LNCaP clone FGC (cell line): ENCODE results near the gene TEDC2.
A peak's percentile ranks its signal among the peaks of the same experiment; 100 is the strongest.

Experiments
- DNase-seq: peaks from one replicate; pipeline ENCODE4 v3.0.0-alpha.2; 2011; ENCODE audit warnings: low read depth
- H3K4me3 ChIP-seq: 2 replicates; pipeline ENCODE4 v1.5.1; 2011; ENCODE audit warnings: mild to moderate bottlenecking, low read depth, low read length, control low read depth
- CTCF ChIP-seq: IDR thresholded peaks from 2 replicates; pipeline ENCODE4 v1.5.1; 2012; ENCODE audit warnings: mild to moderate bottlenecking; ENCODE audit not compliant: control insufficient read depth, insufficient read depth; ENCODE audit errors: extremely low read depth

Gene TEDC2

GRCh38 chr16:2465653-2466415 lies 5.9 kb downstream of the TEDC2 start:
- no peak for TF ChIP-seq CTCF
- no peak overlapping the region for H3K4me3 ChIP-seq
- DNase-seq = no peak

GRCh38 chr16:2466667-2467527 lies 7.0 kb downstream of the TEDC2 start:
- TF ChIP-seq CTCF = no peak
- DNase-seq = no peak
- no peak overlapping the region for H3K4me3 ChIP-seq

- no peak for DNase-seq
- TF ChIP-seq CTCF = no peak
- peak overlapping the region; percentile 42 for H3K4me3 ChIP-seq
Observed at GRCh38 chr16:2467528-2468232, 7.8 kb downstream of the TEDC2 start.

GRCh38 chr16:2468233-2468724 lies 8.4 kb downstream of the TEDC2 start:
- no peak for DNase-seq
- no peak for TF ChIP-seq CTCF
- peak overlapping the region; percentile 42 for H3K4me3 ChIP-seq

GRCh38 chr16:2468725-2469398 lies 9.0 kb downstream of the TEDC2 start:
- no peak for DNase-seq
- H3K4me3 ChIP-seq = no peak overlapping the region
- no peak for TF ChIP-seq CTCF
